Epithelial cell of proximal tubule (primary cell): ENCODE measurements around the gene EIF4E2. TPM values are rescaled to one million over a fixed set of nuclear protein-coding genes. Genes with fewer than 3 reads are reported as not detected.
"Not testable (repeated sequence)": the region's sequence is repeated elsewhere in the genome, so short reads cannot be mapped to it uniquely, and the experiment has no call there.

Experiments used
- DNase-seq: peaks from one replicate; pipeline ENCODE4 v3.0.0-alpha.2; 2011; ENCODE audit warnings: low read depth
- H3K4me3 ChIP-seq: 2 replicates; pipeline ENCODE4 v1.5.1; 2011; ENCODE audit warnings: low read depth, mild to moderate bottlenecking, low read length
- total RNA-seq: library from RNA; depleted of rRNA; stranded (reverse); fragments of >200 nt; gene quantifications from 2 replicates; pipeline ENCODE4 v1.2.3, GENCODE V29; 2015
- TF ChIP-seq, protein P1 (sequence below): conservative IDR thresholded peaks from 2 replicates; pipeline ENCODE4 v1.5.1; 2012; ENCODE audit warnings: low read depth, mild to moderate bottlenecking, low read length

EIF4E2 gene
- total RNA-seq, 1 donor from 2014 or later: 96.0 TPM

DNA sequence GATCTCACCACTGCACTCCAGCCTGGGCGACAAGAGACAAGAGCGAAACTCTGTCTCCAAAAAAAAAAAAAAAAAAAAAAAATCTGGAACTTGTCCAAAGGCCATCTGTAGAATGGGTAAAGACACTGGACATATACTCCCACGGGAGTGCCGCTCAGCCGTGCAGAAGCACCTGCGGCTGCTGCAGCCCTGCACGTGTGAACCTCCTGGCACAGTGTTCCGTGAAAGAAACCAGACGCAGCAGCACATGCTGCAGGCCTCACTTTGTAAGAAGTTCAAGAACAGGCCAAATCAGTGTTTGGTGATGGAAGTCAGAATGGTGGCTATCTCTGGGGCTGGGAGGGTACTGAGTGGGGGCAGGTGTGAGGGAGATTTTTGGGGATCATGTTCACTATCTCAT, 18.1 kb upstream of the EIF4E2 start:
- TF ChIP-seq, protein P1, sequence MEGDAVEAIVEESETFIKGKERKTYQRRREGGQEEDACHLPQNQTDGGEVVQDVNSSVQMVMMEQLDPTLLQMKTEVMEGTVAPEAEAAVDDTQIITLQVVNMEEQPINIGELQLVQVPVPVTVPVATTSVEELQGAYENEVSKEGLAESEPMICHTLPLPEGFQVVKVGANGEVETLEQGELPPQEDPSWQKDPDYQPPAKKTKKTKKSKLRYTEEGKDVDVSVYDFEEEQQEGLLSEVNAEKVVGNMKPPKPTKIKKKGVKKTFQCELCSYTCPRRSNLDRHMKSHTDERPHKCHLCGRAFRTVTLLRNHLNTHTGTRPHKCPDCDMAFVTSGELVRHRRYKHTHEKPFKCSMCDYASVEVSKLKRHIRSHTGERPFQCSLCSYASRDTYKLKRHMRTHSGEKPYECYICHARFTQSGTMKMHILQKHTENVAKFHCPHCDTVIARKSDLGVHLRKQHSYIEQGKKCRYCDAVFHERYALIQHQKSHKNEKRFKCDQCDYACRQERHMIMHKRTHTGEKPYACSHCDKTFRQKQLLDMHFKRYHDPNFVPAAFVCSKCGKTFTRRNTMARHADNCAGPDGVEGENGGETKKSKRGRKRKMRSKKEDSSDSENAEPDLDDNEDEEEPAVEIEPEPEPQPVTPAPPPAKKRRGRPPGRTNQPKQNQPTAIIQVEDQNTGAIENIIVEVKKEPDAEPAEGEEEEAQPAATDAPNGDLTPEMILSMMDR: no peak
- DNase-seq: no peak
- no peak overlapping the region for H3K4me3 ChIP-seq

DNA sequence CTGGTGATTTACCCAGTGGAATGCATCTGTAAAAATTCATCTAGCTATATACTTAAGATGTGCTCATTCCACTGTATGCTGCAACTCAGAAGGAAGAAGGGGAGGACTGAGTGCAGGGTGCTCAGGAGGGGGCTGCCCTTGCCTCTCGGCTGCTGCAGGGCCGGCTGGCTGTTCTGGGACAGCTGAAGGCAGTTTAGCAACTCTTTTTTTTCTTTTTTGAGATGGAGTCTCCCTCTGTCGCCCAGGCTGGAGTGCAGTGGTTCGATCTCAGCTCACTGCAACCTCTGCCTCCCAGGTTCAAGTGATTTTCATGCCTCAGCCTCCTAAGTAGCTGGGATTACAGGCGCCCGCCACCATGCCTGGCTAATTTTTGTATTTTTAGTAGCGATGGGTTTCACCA, 17.7 kb upstream of the EIF4E2 start:
- DNase-seq, H3K4me3 ChIP-seq: not testable (repeated sequence)

DNA sequence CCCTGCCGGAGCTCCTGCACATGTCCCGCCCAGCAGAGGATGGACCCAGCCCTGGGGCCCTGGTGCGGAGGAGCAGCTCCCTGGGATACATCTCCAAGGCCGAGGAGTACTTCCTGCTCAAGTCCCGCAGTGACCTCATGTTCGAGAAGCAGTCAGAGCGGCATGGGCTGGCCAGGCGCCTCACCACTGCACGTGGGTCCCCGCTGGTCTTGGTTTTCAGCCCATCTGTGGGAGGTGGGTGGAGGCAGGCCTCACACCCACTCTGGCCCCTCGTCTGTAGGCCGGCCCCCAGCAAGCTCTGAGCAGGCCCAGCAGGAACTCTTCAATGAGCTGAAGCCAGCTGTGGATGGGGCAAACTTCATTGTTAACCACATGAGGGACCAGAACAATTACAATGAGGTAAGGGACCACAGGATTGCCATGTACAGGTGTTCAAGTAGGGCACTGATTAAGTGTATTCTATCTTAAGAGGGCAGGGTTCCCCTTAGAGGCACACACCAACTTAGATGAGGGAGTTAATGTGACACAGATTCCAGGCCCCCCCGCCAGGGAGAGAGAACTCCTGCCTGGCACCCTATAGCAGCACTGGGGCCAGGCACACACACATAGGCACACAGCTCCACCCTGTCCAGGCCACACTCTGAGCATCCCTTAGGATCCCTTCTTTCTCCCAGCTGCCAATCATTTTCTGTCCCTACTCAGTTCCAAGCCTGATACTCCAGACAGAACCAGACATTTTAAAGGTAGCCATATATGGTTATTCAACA, 16.4 kb upstream of the EIF4E2 start:
- DNase-seq: no peak
- H3K4me3 ChIP-seq: no peak overlapping the region
- TF ChIP-seq, protein P1: no peak

DNA sequence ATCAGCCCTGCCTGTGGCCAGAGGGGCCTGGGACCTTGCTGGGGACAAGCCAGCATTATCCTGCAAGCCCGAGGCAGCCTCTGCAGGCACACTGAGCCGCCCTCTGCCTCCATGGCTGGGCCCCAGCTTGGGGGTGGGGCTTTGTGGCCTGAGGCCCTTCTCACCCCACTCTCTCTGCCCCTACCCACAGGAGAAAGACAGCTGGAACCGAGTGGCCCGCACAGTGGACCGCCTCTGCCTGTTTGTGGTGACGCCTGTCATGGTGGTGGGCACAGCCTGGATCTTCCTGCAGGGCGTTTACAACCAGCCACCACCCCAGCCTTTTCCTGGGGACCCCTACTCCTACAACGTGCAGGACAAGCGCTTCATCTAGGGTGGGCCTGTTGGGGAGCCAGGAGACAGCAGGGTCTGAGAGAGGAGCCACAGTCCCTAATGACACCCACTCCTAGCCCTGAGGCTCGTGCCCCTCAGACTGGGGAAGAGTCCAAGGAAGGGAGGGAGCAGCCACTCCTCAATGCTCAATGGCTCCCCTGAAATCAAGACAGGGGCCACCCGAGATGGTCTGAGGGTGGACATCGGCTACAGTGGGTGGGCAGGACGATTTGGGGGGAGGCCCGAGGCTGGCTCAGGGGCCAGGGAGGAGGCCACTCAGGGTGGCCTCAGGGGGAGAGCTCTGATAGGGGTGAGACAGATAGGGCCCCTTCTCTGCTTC, 15.4 kb upstream of the EIF4E2 start:
- no peak for DNase-seq
- TF ChIP-seq, protein P1: no peak
- H3K4me3 ChIP-seq: no peak overlapping the region

DNA sequence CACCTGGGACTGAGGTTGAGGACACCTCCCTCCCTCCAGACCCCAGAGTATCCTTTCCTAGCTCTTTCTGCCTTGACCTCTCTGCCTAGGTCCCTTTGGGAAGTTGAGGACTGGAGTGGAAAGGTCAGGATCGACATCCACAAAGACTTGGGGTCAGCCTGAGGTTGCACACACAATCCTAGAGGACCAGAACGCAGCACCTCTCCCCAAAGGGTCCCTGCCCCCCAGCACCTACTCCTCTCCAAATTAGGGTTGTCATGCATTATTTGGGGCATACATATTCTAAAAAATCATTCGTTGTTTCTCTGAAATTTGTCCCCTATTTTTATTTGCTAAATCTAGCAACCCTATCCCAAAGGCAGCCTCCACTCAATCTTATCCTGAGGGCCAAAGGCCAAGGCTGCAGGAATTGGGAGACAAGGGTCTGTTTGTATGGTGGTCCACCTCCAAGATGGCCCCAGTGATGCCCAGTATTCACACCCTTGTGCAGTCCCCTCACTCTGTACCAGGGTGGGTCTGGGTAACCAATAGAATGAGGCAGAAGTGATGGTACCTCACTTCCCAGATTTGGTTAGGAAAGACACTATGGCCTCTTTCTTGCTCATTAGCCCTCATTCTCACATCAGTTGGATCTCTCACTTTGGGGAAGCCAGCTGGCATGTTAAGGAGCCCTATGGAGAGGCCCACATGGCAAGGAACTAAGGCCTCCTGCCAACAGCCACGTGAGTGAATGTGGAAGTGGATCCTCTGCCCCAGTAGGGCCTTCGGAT, 14.5 kb upstream of the EIF4E2 start:
- no peak overlapping the region for H3K4me3 ChIP-seq
- TF ChIP-seq, protein P1: no peak
- no peak for DNase-seq

DNA sequence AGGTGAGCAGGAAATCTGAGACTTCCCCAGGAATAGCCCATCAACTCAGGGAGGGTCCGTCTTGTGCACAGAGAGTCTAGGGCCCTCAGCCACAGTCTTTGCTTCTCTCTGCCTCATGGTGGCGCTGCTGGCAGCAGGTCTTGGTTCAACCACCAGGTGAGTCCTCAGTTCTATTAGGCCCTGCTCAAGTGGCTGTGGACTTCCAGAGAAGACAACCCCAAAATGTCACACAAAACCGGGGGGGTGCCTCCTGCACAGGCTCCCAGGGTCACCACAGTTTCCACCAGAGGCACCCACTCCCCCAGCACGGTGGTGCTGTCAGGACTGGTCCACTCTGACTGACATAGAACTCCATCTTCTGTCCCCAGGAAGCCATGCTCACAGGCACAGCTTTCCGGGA, 13.4 kb upstream of the EIF4E2 start:
- no peak overlapping the region for H3K4me3 ChIP-seq
- no peak for DNase-seq
- TF ChIP-seq, protein P1: peak; percentile 55

DNA sequence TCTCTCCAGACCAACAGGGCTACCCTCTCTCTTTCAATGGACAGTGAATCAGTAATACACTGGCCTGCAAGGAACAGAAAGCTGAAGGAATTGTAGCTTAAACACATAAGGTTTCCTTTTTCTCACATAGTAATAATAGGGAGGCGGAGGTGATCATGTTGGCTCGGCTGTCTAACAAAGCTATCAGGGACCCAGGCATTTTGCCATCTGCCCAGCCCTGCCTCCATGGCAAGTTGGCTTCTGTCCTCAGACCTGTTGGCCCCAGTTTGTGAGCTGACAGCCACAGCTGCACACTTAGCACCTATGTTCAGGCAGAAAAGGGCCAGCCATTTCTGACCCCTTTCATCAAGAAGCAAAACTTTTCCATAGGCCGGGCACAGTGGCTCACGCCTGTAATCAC, 13.0 kb upstream of the EIF4E2 start:
- no peak for DNase-seq
- H3K4me3 ChIP-seq: no peak overlapping the region
- TF ChIP-seq, protein P1: no peak
